Measurements from ENCODE around the gene CHRND.

Gene CHRND

DNA sequence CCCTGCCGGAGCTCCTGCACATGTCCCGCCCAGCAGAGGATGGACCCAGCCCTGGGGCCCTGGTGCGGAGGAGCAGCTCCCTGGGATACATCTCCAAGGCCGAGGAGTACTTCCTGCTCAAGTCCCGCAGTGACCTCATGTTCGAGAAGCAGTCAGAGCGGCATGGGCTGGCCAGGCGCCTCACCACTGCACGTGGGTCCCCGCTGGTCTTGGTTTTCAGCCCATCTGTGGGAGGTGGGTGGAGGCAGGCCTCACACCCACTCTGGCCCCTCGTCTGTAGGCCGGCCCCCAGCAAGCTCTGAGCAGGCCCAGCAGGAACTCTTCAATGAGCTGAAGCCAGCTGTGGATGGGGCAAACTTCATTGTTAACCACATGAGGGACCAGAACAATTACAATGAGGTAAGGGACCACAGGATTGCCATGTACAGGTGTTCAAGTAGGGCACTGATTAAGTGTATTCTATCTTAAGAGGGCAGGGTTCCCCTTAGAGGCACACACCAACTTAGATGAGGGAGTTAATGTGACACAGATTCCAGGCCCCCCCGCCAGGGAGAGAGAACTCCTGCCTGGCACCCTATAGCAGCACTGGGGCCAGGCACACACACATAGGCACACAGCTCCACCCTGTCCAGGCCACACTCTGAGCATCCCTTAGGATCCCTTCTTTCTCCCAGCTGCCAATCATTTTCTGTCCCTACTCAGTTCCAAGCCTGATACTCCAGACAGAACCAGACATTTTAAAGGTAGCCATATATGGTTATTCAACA, 8.2 kb downstream of the CHRND start:
- ChIA-PET CTCF (interaction anchor here (1.3 kb wide), 1 partner anchor 10 kb away, joined by 3 read pairs; no protein-coding TSS in a partner anchor), POLR2A (interaction anchor here (1.3 kb wide), 1 partner anchor 16 kb away, joined by 3 read pairs; the partner anchor contains the start of genes EIF4E2 and TIGD1)
- Histone ChIP-seq H3K4me3 (ENCODE audit: low read depth, low read length) (no peak overlapping the region), H3K9me3 (ENCODE audit: control insufficient read depth, insufficient read depth, low read depth, low read length) (no peaks in the 10 kb centered on the region), H3K4me1 (ENCODE audit: control insufficient read depth, insufficient read depth, low read length) (no peaks in the 10 kb centered on the region), H3K27ac (ENCODE audit: extremely low read depth, low read depth, low read length) (no peak overlapping the region), H3K36me3 (ENCODE audit: control insufficient read depth in 2 of 2, insufficient read depth in 1 of 2, low read length in 2 of 2) (no peaks in the 10 kb centered on the region)
- TF ChIP-seq ZNF311 (tag by site-specific recombination; IDR thresholded peaks at IDR 0.05; ENCODE audit: borderline replicate concordance) (no peak), ZIC2 (tag by site-specific recombination; IDR thresholded peaks at IDR 0.05) (peak; percentile 36), EGR2 (tag by site-specific recombination; IDR thresholded peaks at IDR 0.05; ENCODE audit: low read depth) (peak; percentile 28; the same call in 1 of the 2 replicates), ZFHX2 (tag by site-specific recombination; conservative IDR thresholded peaks at IDR 0.05) (peak; percentile 72)
- TF ChIP-seq, protein P1, sequence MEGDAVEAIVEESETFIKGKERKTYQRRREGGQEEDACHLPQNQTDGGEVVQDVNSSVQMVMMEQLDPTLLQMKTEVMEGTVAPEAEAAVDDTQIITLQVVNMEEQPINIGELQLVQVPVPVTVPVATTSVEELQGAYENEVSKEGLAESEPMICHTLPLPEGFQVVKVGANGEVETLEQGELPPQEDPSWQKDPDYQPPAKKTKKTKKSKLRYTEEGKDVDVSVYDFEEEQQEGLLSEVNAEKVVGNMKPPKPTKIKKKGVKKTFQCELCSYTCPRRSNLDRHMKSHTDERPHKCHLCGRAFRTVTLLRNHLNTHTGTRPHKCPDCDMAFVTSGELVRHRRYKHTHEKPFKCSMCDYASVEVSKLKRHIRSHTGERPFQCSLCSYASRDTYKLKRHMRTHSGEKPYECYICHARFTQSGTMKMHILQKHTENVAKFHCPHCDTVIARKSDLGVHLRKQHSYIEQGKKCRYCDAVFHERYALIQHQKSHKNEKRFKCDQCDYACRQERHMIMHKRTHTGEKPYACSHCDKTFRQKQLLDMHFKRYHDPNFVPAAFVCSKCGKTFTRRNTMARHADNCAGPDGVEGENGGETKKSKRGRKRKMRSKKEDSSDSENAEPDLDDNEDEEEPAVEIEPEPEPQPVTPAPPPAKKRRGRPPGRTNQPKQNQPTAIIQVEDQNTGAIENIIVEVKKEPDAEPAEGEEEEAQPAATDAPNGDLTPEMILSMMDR (tag by site-specific recombination; IDR thresholded peaks at IDR 0.05): no peak

DNA sequence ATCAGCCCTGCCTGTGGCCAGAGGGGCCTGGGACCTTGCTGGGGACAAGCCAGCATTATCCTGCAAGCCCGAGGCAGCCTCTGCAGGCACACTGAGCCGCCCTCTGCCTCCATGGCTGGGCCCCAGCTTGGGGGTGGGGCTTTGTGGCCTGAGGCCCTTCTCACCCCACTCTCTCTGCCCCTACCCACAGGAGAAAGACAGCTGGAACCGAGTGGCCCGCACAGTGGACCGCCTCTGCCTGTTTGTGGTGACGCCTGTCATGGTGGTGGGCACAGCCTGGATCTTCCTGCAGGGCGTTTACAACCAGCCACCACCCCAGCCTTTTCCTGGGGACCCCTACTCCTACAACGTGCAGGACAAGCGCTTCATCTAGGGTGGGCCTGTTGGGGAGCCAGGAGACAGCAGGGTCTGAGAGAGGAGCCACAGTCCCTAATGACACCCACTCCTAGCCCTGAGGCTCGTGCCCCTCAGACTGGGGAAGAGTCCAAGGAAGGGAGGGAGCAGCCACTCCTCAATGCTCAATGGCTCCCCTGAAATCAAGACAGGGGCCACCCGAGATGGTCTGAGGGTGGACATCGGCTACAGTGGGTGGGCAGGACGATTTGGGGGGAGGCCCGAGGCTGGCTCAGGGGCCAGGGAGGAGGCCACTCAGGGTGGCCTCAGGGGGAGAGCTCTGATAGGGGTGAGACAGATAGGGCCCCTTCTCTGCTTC, 9.1 kb downstream of the CHRND start:
- Histone ChIP-seq H3K9me3 (ENCODE audit: control insufficient read depth, insufficient read depth, low read depth, low read length) (no peaks in the 10 kb centered on the region), H3K4me1 (ENCODE audit: control insufficient read depth, insufficient read depth, low read length) (no peaks in the 10 kb centered on the region), H3K4me3 (ENCODE audit: low read depth, low read length) (no peak overlapping the region), H3K27ac (ENCODE audit: extremely low read depth, low read depth, low read length) (no peak overlapping the region), H3K36me3 (ENCODE audit: control insufficient read depth in 2 of 2, insufficient read depth in 1 of 2, low read length in 2 of 2) (no peaks in the 10 kb centered on the region)
- TF ChIP-seq EGR2 (tag by site-specific recombination; IDR thresholded peaks at IDR 0.05; ENCODE audit: low read depth): 0 out of 2 replicates have a peak, but pooled peaks have one; percentile 5
- no peak for TF ChIP-seq PRDM6 (tag by site-specific recombination; IDR thresholded peaks at IDR 0.05)
- ChIA-PET POLR2A (no interaction called here), CTCF (no interaction called here)

DNA sequence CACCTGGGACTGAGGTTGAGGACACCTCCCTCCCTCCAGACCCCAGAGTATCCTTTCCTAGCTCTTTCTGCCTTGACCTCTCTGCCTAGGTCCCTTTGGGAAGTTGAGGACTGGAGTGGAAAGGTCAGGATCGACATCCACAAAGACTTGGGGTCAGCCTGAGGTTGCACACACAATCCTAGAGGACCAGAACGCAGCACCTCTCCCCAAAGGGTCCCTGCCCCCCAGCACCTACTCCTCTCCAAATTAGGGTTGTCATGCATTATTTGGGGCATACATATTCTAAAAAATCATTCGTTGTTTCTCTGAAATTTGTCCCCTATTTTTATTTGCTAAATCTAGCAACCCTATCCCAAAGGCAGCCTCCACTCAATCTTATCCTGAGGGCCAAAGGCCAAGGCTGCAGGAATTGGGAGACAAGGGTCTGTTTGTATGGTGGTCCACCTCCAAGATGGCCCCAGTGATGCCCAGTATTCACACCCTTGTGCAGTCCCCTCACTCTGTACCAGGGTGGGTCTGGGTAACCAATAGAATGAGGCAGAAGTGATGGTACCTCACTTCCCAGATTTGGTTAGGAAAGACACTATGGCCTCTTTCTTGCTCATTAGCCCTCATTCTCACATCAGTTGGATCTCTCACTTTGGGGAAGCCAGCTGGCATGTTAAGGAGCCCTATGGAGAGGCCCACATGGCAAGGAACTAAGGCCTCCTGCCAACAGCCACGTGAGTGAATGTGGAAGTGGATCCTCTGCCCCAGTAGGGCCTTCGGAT, 10.0 kb downstream of the CHRND start:
- POLR2A ChIA-PET: no interaction called here
- no peaks in the 10 kb centered on the region for H3K36me3 ChIP-seq (ENCODE audit: control insufficient read depth in 2 of 2, insufficient read depth in 1 of 2, low read length in 2 of 2)
- CTCF ChIA-PET: no interaction called here
- no peak overlapping the region for H3K4me3 ChIP-seq (ENCODE audit: low read depth, low read length)
- H3K27ac ChIP-seq (ENCODE audit: extremely low read depth, low read depth, low read length): no peak overlapping the region
- no peaks in the 10 kb centered on the region for H3K9me3 ChIP-seq (ENCODE audit: control insufficient read depth, insufficient read depth, low read depth, low read length)
- H3K4me1 ChIP-seq (ENCODE audit: control insufficient read depth, insufficient read depth, low read length): no peaks in the 10 kb centered on the region
- TF ChIP-seq HOXA7 (CRISPR knock-in tag; IDR thresholded peaks at IDR 0.05; ENCODE audit: borderline replicate concordance) (no peak), ZNF670 (tag by site-specific recombination; IDR thresholded peaks at IDR 0.05; ENCODE audit: low read depth) (no peak), GLI4 (tag by site-specific recombination; IDR thresholded peaks at IDR 0.05) (no peak), ZNF544 (tag by site-specific recombination; IDR thresholded peaks at IDR 0.05) (no peak), ZSCAN4 (tag by site-specific recombination; IDR thresholded peaks at IDR 0.05) (no peak), ZBTB8A (tag by site-specific recombination; IDR thresholded peaks at IDR 0.05) (no peak), ZNF184 (tag by site-specific recombination; IDR thresholded peaks at IDR 0.05) (no peak), GLIS2 (tag by site-specific recombination; IDR thresholded peaks at IDR 0.05) (no peak), ZNF561 (tag by site-specific recombination; IDR thresholded peaks at IDR 0.05; ENCODE audit: borderline replicate concordance) (no peak), ZNF555 (tag by site-specific recombination; conservative IDR thresholded peaks at IDR 0.05) (no peak), ZNF645 (tag by site-specific recombination; IDR thresholded peaks at IDR 0.05) (no peak), ZNF785 (tag by site-specific recombination; IDR thresholded peaks at IDR 0.05) (no peak)
